Brain microvascular endothelial cell (primary cell): ENCODE measurements around the gene PTPRQ.

Experiments
- DNase-seq: peaks from one replicate; pipeline ENCODE4 v3.0.0-alpha.2; 2020
- H3K27ac ChIP-seq: fragments of 250-450 bp; sonication (Bioruptor Pico); 2 replicates; pipeline ENCODE4 v1.5.1; 2020; ENCODE audit warnings: mild to moderate bottlenecking, moderate library complexity
- H3K27me3 ChIP-seq: fragments of 250-450 bp; sonication (Bioruptor Pico); replicated peaks from 2 replicates; pipeline ENCODE4 v1.5.1; 2020; ENCODE audit warnings: mild to moderate bottlenecking
- H3K36me3 ChIP-seq: fragments of 250-450 bp; sonication (Bioruptor Pico); replicated peaks from 2 replicates; pipeline ENCODE4 v1.5.1; 2020; ENCODE audit warnings: mild to moderate bottlenecking
- H3K4me3 ChIP-seq: 2 replicates; pipeline ENCODE4 v1.5.1; 2011; ENCODE audit warnings: low read depth, mild to moderate bottlenecking, control low read depth, low read length, moderate library complexity
- CTCF ChIP-seq: IDR thresholded peaks from 2 replicates; pipeline ENCODE4 v1.5.1; 2011; ENCODE audit warnings: low read depth, mild to moderate bottlenecking, moderate library complexity, low read length, control low read depth, inconsistent platforms; ENCODE audit errors: missing control alignments
- in situ Hi-C: cut with HindIII; loops from 2 replicates; pipeline ENCODE4 v1.10.0; 2017; ENCODE audit warnings: low sequenced_read_pairs, low pct_ligation_motif_present

Gene PTPRQ

GRCh38 chr12:80677994-80678393 lies 234.0 kb downstream of the PTPRQ start:
- DNase-seq, result no peak
- no peaks in the 10 kb centered on the region for H3K36me3 ChIP-seq
- H3K4me3 ChIP-seq, result no peak overlapping the region
- no peak overlapping the region for H3K27ac ChIP-seq
- no peak for TF ChIP-seq CTCF
- H3K27me3 ChIP-seq, result no peaks in the 10 kb centered on the region
- in situ Hi-C loops, result no loop called here

GRCh38 chr12:80679346-80680131 lies 235.5 kb downstream of the PTPRQ start:
- no peaks in the 10 kb centered on the region for H3K27me3 ChIP-seq
- no peak overlapping the region for H3K4me3 ChIP-seq
- no peak for TF ChIP-seq CTCF
- no peak for DNase-seq
- in situ Hi-C loops, result no loop called here
- no peak overlapping the region for H3K27ac ChIP-seq
- no peaks in the 10 kb centered on the region for H3K36me3 ChIP-seq

GRCh38 chr12:80681287-80681686 lies 237.3 kb downstream of the PTPRQ start:
- H3K4me3 ChIP-seq, result no peak overlapping the region
- no peak overlapping the region for H3K27ac ChIP-seq
- no peaks in the 10 kb centered on the region for H3K36me3 ChIP-seq
- DNase-seq, result no peak
- no peaks in the 10 kb centered on the region for H3K27me3 ChIP-seq
- TF ChIP-seq CTCF, result no peak
- in situ Hi-C loops, result no loop called here

- H3K4me3 ChIP-seq, result no peak overlapping the region
Measured at GRCh38 chr12:80681786-80682185, 237.8 kb downstream of the PTPRQ start.

GRCh38 chr12:80684077-80684495 lies 240.1 kb downstream of the PTPRQ start:
- Histone ChIP-seq H3K27me3 (no peaks in the 10 kb centered on the region), H3K27ac (no peak overlapping the region)
- TF ChIP-seq CTCF, result no peak

More at GRCh38 chr12:80681786-80682185, 237.8 kb downstream of the PTPRQ start:
- in situ Hi-C loops, result no loop called here
- DNase-seq, result no peak
- no peaks in the 10 kb centered on the region for H3K36me3 ChIP-seq
- H3K27ac ChIP-seq, result no peak overlapping the region
- no peaks in the 10 kb centered on the region for H3K27me3 ChIP-seq
- no peak for TF ChIP-seq CTCF

GRCh38 chr12:80690090-80690489 lies 246.1 kb downstream of the PTPRQ start:
- DNase-seq, result no peak
- Histone ChIP-seq H3K4me3 (no peak overlapping the region), H3K27me3 (no peaks in the 10 kb centered on the region), H3K27ac (no peak overlapping the region), H3K36me3 (no peaks in the 10 kb centered on the region)
- no peak for TF ChIP-seq CTCF
- in situ Hi-C loops, result no loop called here

More at GRCh38 chr12:80684077-80684495, 240.1 kb downstream of the PTPRQ start:
- Histone ChIP-seq H3K4me3 (no peak overlapping the region), H3K36me3 (no peaks in the 10 kb centered on the region)
- no peak for DNase-seq
- in situ Hi-C loops, result no loop called here
